Activated CD8-positive, alpha-beta memory T cell treated with anti-CD3 and anti-CD28 coated beads for 36 hours (primary cell): ENCODE results near the gene GEMIN4. TPM values are rescaled to one million over a fixed set of nuclear protein-coding genes. Genes with fewer than 3 reads are reported as not detected.
"Not testable (repeated sequence)": the region's sequence is repeated elsewhere in the genome, so short reads cannot be mapped to it uniquely, and the experiment has no call there.

Experiments used
- CTCF ChIA-PET: fragments of 350-600 bp; sonication (Branson Sonifier 250); formaldehyde crosslinking; loops from one replicate; lab custom pipeline; 2021; ENCODE audit warnings: antibody characterized with exemption; lab: Charles Lee
- POLR2A ChIA-PET: fragments of 350-600 bp; sonication (Branson Sonifier 250); formaldehyde crosslinking; loops from one replicate; lab custom pipeline; 2021; ENCODE audit warnings: antibody characterized with exemption; lab: Charles Lee
- total RNA-seq, 2 experiments: library from RNA; stranded (reverse); gene quantifications; one replicate each; pipeline ENCODE4 v1.2.3, GENCODE V29; 2021

The GEMIN4 gene
- total RNA-seq: 10 to 100 TPM; 58.3 to 62.5 TPM

DNA sequence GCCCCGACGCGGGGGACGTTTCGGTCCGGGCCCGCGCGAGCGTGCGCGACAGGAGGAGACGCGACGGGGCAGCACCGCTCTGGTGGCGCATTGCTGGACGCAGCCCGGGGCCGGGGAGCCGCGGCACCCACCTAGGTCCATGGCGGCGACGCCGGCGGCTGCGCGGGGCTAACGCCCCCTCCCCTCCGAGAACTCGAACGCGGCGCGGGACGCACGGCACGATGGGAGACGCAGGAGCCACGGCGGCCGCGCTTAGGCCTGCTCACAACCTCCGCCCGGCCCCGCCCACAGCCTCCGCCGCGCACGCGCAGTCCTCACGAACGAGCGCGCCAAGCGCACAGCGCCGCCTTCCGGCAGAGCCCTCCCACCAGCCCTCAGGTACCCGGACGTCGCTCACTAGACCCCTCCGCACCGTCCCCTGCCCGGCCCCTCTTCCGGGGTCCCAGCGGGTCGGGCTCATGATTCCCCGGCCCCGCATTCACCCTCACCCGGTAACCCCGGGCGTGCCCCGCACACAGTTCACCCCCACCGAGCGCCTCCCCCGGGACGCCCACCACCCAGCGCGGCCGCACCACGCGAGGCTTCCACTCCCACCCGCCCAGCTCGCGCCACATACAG lies at the start of gene GEMIN4:
TSS of gene GEMIN4 (minus strand) at position 263 of the 618 bp plus-strand sequence. CDS start at position 141, 122 bp downstream.
- ChIA-PET CTCF (interaction anchor here (0.6 to 0.9 kb wide), 4 partner anchors 12 to 568 kb away, joined by 4 to 5 read pairs (median 4); no protein-coding TSS in a partner anchor), POLR2A (interaction anchor here (0.6 to 2.1 kb wide), 5 partner anchors 10 to 248 kb away, joined by 3 to 11 read pairs (median 4); partner anchors contain the start of genes GLOD4, MRM3 and VPS53)

DNA sequence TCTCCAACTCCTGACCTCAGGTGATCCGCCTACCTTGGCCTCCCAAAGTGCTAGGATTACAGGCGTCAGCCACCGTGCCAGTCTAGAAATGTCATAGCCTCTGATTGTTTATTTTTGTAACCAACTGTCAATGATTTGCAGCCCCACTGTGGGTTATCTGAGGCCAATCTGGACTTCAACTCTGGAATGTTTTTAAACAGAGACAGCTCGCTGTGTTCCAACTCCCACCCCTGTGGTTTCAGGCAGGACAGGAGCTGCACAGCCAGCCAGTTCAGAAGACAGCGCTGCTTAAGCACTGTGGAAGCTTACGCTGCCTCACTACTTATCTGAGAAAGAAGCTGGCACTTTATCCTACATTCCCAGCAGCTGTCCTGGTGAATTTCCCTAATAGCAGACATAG lies 49.6 kb upstream of the GEMIN4 start:
- POLR2A ChIA-PET: no interaction called here
- CTCF ChIA-PET: no interaction called here

- ChIA-PET POLR2A (interaction anchor here (0.6 kb wide), 1 partner anchor 84 kb away, joined by 3 read pairs; no protein-coding TSS in a partner anchor), CTCF (no interaction called here)
Observed at GRCh38 chr17:800446-801242, 48.6 kb upstream of the GEMIN4 start.

- CTCF ChIA-PET: interaction anchor here (0.9 to 1.2 kb wide), 2 partner anchors 181 to 200 kb away, joined by 3 to 4 read pairs; no protein-coding TSS in a partner anchor
Observed at GRCh38 chr17:799261-799660, 47.2 kb upstream of the GEMIN4 start.

DNA sequence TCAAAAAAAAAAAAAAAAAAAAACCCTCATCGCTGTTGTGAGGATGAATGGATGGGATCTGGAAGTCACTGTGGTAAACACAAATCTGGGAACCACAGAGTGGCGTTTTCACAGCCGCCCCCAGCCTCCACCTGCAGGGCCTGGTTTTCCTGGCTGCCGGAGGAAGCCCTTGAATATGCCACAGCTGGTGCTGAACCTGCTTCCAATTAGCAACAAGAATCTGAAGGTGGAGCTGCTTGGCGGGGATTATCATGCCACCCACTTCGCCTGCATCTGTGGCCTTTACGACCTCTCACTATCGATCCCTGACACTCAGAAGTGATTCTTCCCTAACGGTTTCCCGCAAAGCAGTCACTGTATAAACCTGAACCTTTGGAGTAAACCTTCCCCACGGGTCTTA lies 46.2 kb upstream of the GEMIN4 start:
- ChIA-PET POLR2A (interaction anchor here (0.5 kb wide), 1 partner anchor 56 kb away, joined by 3 read pairs; no protein-coding TSS in a partner anchor), CTCF (interaction anchor here (0.7 to 1.6 kb wide), 4 partner anchors 179 to 201 kb away, joined by 3 to 4 read pairs (median 3); no protein-coding TSS in a partner anchor)

More at GRCh38 chr17:799261-799660, 47.2 kb upstream of the GEMIN4 start:
- POLR2A ChIA-PET: no interaction called here

GRCh38 chr17:797236-797840 lies 45.3 kb upstream of the GEMIN4 start:
- ChIA-PET CTCF (interaction anchor here (1.6 kb wide), 1 partner anchor 186 kb away, joined by 3 read pairs; no protein-coding TSS in a partner anchor), POLR2A (no interaction called here)

DNA sequence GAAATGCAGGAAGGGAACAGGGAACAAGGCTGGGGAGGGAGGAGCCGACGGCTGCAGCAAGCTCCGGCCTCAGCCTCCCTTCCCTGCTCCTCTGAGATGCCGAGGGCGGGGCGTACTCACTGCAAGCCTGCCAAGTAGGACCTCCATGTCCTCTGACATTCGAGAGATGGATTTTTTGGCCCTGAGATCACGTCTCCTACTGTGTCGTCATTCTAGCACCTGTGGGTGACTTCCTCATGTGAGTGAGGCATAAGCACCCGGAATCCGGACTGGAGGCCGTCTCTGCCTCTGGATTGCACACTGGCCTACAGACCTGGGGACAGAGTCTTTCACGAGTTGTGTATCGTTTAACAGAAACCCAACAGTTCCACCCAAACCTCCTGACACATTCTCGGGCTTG lies 44.5 kb upstream of the GEMIN4 start:
- ChIA-PET CTCF (interaction anchor here (1.3 to 3.1 kb wide), 3 partner anchors 184 to 200 kb away, joined by 3 to 24 read pairs (median 4); partner anchors contain the start of genes NXN and TIMM22), POLR2A (no interaction called here)

- POLR2A ChIA-PET: no interaction called here
- CTCF ChIA-PET: interaction anchor here (1.3 to 3.1 kb wide), 4 partner anchors 13 to 201 kb away, joined by 3 to 24 read pairs (median 5); partner anchors contain the start of genes GLOD4, MRM3, NXN and TIMM22
Observed at GRCh38 chr17:795721-796120, 43.7 kb upstream of the GEMIN4 start.

GRCh38 chr17:795276-795675 lies 43.2 kb upstream of the GEMIN4 start:
- POLR2A ChIA-PET: no interaction called here
- CTCF ChIA-PET: interaction anchor here (1.1 to 3.1 kb wide), 5 partner anchors 13 to 201 kb away, joined by 3 to 24 read pairs (median 4); partner anchors contain the start of genes GLOD4, MRM3, NXN and TIMM22

DNA sequence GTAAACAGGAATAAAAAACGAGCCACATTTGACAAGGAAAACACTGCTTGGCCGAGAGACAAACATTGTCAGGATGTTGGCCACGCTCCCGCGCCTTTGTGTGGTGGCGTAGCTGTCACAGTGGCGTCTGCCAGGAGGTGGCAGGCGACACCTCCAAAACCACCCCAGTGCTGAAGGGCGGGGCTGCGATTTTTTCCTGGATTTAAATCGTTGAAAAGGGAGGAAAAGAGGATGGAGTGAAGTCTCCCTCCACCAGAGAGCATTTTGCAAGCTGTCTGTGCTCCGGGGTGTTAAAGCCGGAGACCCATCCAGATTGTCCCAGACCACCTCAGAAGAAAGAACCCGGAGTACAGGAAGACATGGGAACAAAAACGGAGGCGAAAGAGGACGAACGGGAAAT lies 42.8 kb upstream of the GEMIN4 start:
- CTCF ChIA-PET: interaction anchor here (1.1 to 3.1 kb wide), 3 partner anchors 12 to 186 kb away, joined by 3 to 24 read pairs (median 6); partner anchors contain the start of genes GLOD4, MRM3 and NXN
- POLR2A ChIA-PET: no interaction called here

GRCh38 chr17:792277-792676 lies 40.2 kb upstream of the GEMIN4 start:
- POLR2A ChIA-PET: no interaction called here
- CTCF ChIA-PET: interaction anchor here (0.8 kb wide), 1 partner anchor 205 kb away, joined by 3 read pairs; the partner anchor contains the start of gene TIMM22

DNA sequence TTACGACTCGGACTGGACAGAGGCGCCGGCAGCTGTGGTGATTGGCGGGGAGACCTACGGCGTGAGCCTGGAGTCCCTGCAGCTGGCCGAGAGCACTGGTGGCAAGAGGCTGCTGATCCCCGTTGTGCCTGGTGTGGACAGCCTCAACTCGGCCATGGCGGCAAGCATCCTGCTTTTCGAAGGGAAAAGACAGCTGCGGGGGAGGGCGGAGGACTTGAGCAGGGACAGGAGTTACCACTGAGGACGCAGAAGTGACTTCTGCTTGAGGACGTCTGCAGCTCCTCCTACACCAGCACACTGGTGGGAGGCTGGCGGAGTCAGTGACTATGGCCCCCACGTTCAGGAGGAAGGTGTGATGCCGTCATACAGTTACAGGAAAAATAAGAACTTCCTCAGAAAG lies 39.8 kb upstream of the GEMIN4 start:
- POLR2A ChIA-PET: no interaction called here
- CTCF ChIA-PET: interaction anchor here (0.8 kb wide), 1 partner anchor 205 kb away, joined by 3 read pairs; the partner anchor contains the start of gene TIMM22

- CTCF ChIA-PET, POLR2A ChIA-PET: not testable (repeated sequence)
Observed at GRCh38 chr17:790874-791247, 38.8 kb upstream of the GEMIN4 start.

DNA sequence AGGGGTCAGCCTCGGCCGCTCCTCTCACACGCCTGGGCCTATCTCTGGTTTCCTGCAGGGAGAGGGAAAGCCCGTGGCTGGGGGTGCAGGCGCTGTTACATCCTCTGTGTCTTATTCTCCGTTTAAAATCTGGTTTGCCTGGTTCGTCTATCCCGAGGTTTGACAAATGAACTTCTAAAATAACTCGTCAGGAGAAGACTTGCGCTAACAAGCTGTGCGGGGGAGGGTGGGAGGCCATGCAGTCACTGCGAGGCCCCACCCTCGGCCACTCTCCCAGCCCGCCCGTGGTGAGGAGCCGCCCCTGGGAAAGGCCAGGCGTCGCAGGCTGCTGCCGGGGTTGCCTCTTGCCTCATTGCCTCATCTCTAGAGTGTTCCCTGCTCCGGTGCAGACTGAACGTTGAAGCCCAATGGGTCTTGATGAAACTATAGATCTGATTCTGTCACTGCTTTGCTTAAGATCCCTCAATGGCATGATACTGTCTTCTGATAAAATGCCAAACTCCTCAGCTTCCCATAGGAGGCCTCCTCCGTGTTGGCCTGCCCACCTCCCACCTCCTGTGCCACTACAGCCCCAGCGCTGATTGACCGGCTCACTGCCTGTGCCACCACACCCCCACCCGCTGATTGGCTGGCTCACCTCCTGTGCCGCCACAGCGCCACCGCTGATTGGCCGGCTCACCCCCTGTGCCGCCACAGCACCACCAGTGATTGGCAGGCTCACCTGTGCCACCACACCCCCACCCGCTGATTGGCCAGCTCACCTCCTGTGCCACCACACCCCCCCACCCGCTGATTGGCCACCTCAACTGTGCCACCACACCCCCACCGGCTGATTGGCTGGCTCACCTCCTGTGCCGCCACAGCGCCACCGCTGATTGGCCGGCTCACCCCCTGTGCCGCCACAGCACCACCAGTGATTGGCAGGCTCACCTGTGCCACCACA lies 38.1 kb upstream of the GEMIN4 start:
- POLR2A ChIA-PET: not testable (repeated sequence)

DNA sequence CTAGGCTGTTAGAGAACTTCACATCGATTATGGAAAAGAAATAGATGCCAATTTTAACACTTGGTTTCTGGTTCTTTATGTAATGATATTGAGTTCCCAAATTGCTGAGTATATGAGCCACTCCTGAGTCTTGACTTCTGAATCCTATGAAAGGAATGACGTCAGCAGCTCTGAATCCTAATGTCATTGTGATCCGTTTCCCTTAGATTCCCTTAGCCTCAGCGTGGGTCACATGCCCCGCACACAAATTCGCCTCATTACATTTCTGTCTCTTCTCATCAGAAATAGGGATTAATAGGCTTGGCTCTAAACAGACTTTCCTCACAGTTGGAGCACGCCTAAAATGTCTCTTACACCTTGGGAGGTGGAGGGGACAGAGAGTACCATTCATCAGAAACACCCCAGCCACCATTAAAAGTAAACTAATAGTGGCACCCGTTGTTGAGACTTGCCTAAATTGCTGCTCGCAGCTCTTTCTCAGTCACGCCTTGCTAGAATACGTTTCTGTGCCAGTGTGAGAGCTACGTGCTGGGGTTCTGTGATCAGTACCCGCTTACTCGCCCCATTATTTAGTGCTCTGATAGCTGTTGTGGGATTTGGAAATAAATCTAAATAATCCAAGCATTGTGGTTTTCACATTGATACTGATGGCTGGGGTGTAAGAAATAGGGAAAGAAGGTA lies 37.2 kb upstream of the GEMIN4 start:
- ChIA-PET POLR2A (no interaction called here), CTCF (interaction anchor here (0.8 kb wide), 1 partner anchor 207 kb away, joined by 3 read pairs; the partner anchor contains the start of gene TIMM22)

More for the DNA sequence above, 38.1 kb upstream of the GEMIN4 start:
- CTCF ChIA-PET: not testable (repeated sequence)

GRCh38 chr17:788551-788950 lies 36.5 kb upstream of the GEMIN4 start:
- CTCF ChIA-PET: no interaction called here
- POLR2A ChIA-PET: interaction anchor here (0.7 kb wide), 1 partner anchor 35 kb away, joined by 4 read pairs; no protein-coding TSS in a partner anchor

DNA sequence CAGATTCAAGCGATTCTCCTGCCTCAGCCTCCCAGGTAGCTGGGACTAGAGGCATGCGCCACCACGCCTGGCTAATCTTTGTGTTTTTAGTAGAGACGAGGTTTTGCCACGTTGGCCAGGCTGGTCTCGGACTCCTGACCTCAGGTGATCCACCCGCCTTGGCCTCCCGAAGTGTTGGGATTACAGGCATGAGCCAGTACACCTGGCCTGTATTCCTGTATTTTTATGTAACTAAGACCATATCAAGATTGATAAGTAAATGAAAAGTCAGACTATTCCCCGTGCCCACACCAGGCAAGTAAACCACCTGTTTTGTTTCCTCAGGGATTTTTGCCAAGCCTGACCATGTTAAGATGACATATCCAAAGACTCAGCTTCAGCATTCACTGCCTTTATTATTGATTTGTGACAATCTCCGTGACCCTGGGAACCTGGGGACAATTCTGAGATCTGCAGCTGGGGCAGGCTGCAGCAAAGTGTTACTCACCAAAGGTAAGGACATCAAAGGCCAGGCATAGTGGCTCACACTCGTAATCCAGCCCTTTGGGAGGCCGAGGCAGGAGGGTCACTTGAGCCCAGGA lies 35.7 kb upstream of the GEMIN4 start:
- CTCF ChIA-PET: no interaction called here
- POLR2A ChIA-PET: interaction anchor here (0.7 kb wide), 1 partner anchor 34 kb away, joined by 4 read pairs; no protein-coding TSS in a partner anchor
